K562 (cell line): ENCODE measurements around the gene TMTC2. TPM values are rescaled to one million over a fixed set of nuclear protein-coding genes. Genes with fewer than 3 reads are reported as not detected.
"Not testable (repeated sequence)": the region's sequence is repeated elsewhere in the genome, so short reads cannot be mapped to it uniquely, and the experiment has no call there.

Experiments used
- ATAC-seq: fragments of 200-7000 bp; cut with Tn5 transposase; 3 replicates; pipeline ENCODE4 v1.9.1; 2020; ENCODE audit warnings: moderate library complexity
- BruUV-seq: library from RNA; stranded (reverse); fragments of 400-500 nt; replicated peaks from 2 replicates; lab custom pipeline; 2021; lab: Mats Ljungman, UMichigan
- CTCF ChIA-PET: fragments of 300-600 bp; formaldehyde crosslinking; extraction: SDS; loops from one replicate; lab custom pipeline; 2021; ENCODE audit warnings: low intra/inter-chr PET ratio; lab: Yijun Ruan, JAX
- POLR2A ChIA-PET: fragments of 300-600, 350-650 bp; sonication (Branson Sonifier 250); formaldehyde crosslinking; extraction: SDS; loops from one replicate; lab custom pipeline; 2021; ENCODE audit warnings: antibody characterized with exemption, inconsistent platforms; lab: Yijun Ruan, JAX
- DNase-seq, 4 experiments: peaks; one replicate each; pipeline versions ENCODE4 v3.0.0 to v3.0.0-alpha.2; 2011 to 2018; ENCODE audit warnings: low spot score in 3 of 4, mixed read lengths in 3 of 4; ENCODE audit errors: extremely low read depth in 1 of 4
- FAIRE-seq: peaks from 2 replicates; lab custom pipeline; 2011; peaks lifted over from hg19 to GRCh38; lab: Jason Lieb, UNC
- H2AFZ ChIP-seq: 2 replicates; pipeline ENCODE4 v1.6.0; 2011; ENCODE audit warnings: low read depth, low read length, control low read depth, inconsistent platforms
- H3K27ac ChIP-seq: fragments of 200-600 bp; 3 replicates; pipeline ENCODE4 v1.8.0; 2011; ENCODE audit warnings: low read depth, mild to moderate bottlenecking, control low read depth, inconsistent platforms, low read length, moderate library complexity, mixed read lengths; ENCODE audit errors: extremely low read depth
- H3K27me3 ChIP-seq, 2 experiments: fragments of 300-600 bp in 1 of 2; 2 replicates in 1 of 2; 3 replicates in 1 of 2; pipeline versions ENCODE4 v1.6.0 to v1.8.0; 2011; ENCODE audit warnings: inconsistent platforms in 2 of 2, low read length in 2 of 2, mild to moderate bottlenecking in 1 of 2, mixed read lengths in 1 of 2, moderate library complexity in 1 of 2; ENCODE audit not compliant: control insufficient read depth in 2 of 2, insufficient read depth in 2 of 2
- H3K36me3 ChIP-seq: fragments of 300-600 bp; 3 replicates; pipeline ENCODE4 v1.8.0; 2011; ENCODE audit warnings: mild to moderate bottlenecking, low read length, inconsistent platforms; ENCODE audit not compliant: control insufficient read depth, insufficient read depth
- H3K4me1 ChIP-seq, 2 experiments: fragments of 200-600 bp in 1 of 2; replicated peaks in 1 of 2; 2 replicates in 1 of 2; 3 replicates in 1 of 2; pipeline versions ENCODE4 v1.5.1 to v1.8.0; 2011; ENCODE audit warnings: inconsistent platforms in 2 of 2, low read length in 2 of 2, mild to moderate bottlenecking in 1 of 2, mixed read lengths in 1 of 2, moderate library complexity in 1 of 2; ENCODE audit not compliant: control insufficient read depth in 2 of 2, insufficient read depth in 2 of 2
- H3K4me2 ChIP-seq: 2 replicates; pipeline ENCODE4 v1.6.1; 2011; ENCODE audit warnings: low read length, control low read depth, inconsistent platforms, mixed read lengths; ENCODE audit not compliant: insufficient read depth
- H3K4me3 ChIP-seq: fragments of 200-600 bp; sonication (generic), shearing (Covaris generic); 2 replicates; pipeline ENCODE4 v1.5.1; 2016; ENCODE audit warnings: control low read depth, inconsistent platforms
- H3K79me2 ChIP-seq: fragments of 200-600 bp; 3 replicates; pipeline ENCODE4 v1.8.0; 2011; ENCODE audit warnings: low read length, inconsistent platforms; ENCODE audit not compliant: control insufficient read depth, insufficient read depth
- H3K9ac ChIP-seq, 2 experiments: 2 replicates each; pipeline versions ENCODE4 v1.6.0 to v1.6.1; 2011; ENCODE audit warnings: low read depth in 2 of 2, low read length in 2 of 2, control low read depth in 1 of 2, inconsistent platforms in 1 of 2, mild to moderate bottlenecking in 1 of 2, mixed read lengths in 1 of 2; ENCODE audit not compliant: insufficient read depth in 1 of 2
- H3K9me1 ChIP-seq: one replicate; pipeline ENCODE4 v1.6.0; 2011; ENCODE audit warnings: inconsistent platforms, mild to moderate bottlenecking, low read length, moderate library complexity; ENCODE audit not compliant: control insufficient read depth, insufficient read depth
- H3K9me3 ChIP-seq: replicated peaks from 2 replicates; pipeline ENCODE4 v1.5.1; 2011; ENCODE audit warnings: low read depth, low read length, inconsistent platforms; ENCODE audit not compliant: control insufficient read depth, insufficient read depth
- H4K20me1 ChIP-seq: replicated peaks from 2 replicates; pipeline ENCODE4 v1.6.1; 2011; ENCODE audit warnings: low read length, inconsistent platforms, mixed read lengths; ENCODE audit not compliant: control insufficient read depth, insufficient read depth
- CBFB ChIP-seq: sonication (generic); formaldehyde crosslinking; IDR thresholded peaks from 2 replicates; pipeline ENCODE4 v1.4.0; 2020; ENCODE audit warnings: mild to moderate bottlenecking, missing genetic modification reagents
- CSDE1 ChIP-seq, 2 experiments: fragments of 450-650 bp; IDR thresholded peaks; 2 replicates each; pipeline ENCODE4 v1.6.1; 2016; ENCODE audit warnings: mild to moderate bottlenecking in 1 of 2
- MCM7 ChIP-seq, 2 experiments: fragments of 450-650 bp; IDR thresholded peaks; 2 replicates each; pipeline ENCODE4 v1.6.1; 2016 to 2018
- NR2F6 ChIP-seq: fragments of 450-650 bp; formaldehyde crosslinking; IDR thresholded peaks from 2 replicates; pipeline ENCODE4 v1.4.0; 2020; ENCODE audit warnings: mild to moderate bottlenecking
- SNIP1 ChIP-seq: fragments of 450-650 bp; IDR thresholded peaks from 2 replicates; pipeline ENCODE4 v1.7.1; 2017; ENCODE audit warnings: low read depth, mild to moderate bottlenecking
- WGBS: fragments of 100-300 bp; shearing (Covaris generic); methylation state at CpG from one replicate; pipeline ENCODE4 v1.1.6; 2016; ENCODE audit warnings: low coverage, mixed read lengths; ENCODE audit not compliant: insufficient coverage; ENCODE audit errors: missing lambda C conversion rate; 5-methylcytosine and 5-hydroxymethylcytosine counted together
- in situ Hi-C: fragments of 300-500 bp; cut with MboI; formaldehyde crosslinking; loops from 4 replicates; pipeline ENCODE4 v1.15.0; 2018; ENCODE audit warnings: inconsistent platforms, mixed read lengths
- intact Hi-C: fragments of 100-400 bp; cut with micrococcal nuclease; formaldehyde crosslinking; loops from 2 replicates; pipeline ENCODE4 v1.14.2; 2022
- polyA plus RNA-seq, 8 experiments: library from polyadenylated mRNA; depleted of rRNA in 4 of 8; stranded (reverse) in 5 of 8; unstranded in 3 of 8; fragments of >200 nt; fragmentation: Nextera tagmentation in 2 of 8; fragmentation: Illumina TruSeq in 1 of 8; extraction: Ambion mirVana in 2 of 8; extraction: Trizol in 1 of 8; gene quantifications; 2 replicates each; pipeline versions ENCODE4 v1.2.1 to v1.2.3, GENCODE V29; 2011 to 2014; ENCODE audit warnings: inconsistent platforms in 1 of 8, missing spikeins in 1 of 8
- total RNA-seq, 7 experiments: library from RNA; depleted of rRNA in 6 of 7; stranded (reverse); fragments of >200 nt in 6 of 7; fragmentation: Illumina TruSeq in 2 of 7; extraction: Trizol in 2 of 7; gene quantifications; 2 replicates each; pipeline versions ENCODE4 v1.2.1 to v1.2.3, GENCODE V29; 2011 to 2021; ENCODE audit warnings: low replicate concordance in 1 of 7
- TF ChIP-seq, protein P1 (sequence below): fragments of 250-450 bp; sonication (Bioruptor Pico); IDR thresholded peaks from 2 replicates; pipeline ENCODE4 v1.6.1; 2021; ENCODE audit warnings: mild to moderate bottlenecking
- TF ChIP-seq, protein P2 (sequence below), 2 experiments: fragments of 450-650 bp; IDR thresholded peaks; 2 replicates each; pipeline ENCODE4 v1.6.1; 2016; ENCODE audit warnings: mild to moderate bottlenecking in 2 of 2, borderline replicate concordance in 1 of 2, low read depth in 1 of 2, moderate library complexity in 1 of 2

The TMTC2 gene
- total and polyA plus RNA-seq, 9 of the 15 experiments (the other 6 are each of a cell fraction or from before 2014, with no cell fraction given), result 0.29 to 1.1 (median 0.55) TPM

- TF ChIP-seq, protein P1, sequence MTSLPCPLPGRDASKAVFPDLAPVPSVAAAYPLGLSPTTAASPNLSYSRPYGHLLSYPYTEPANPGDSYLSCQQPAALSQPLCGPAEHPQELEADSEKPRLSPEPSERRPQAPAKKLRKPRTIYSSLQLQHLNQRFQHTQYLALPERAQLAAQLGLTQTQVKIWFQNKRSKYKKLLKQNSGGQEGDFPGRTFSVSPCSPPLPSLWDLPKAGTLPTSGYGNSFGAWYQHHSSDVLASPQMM (CRISPR knock-in tag), result no peak
- TF ChIP-seq MCM7 (IDR thresholded peaks at IDR 0.05), result no peak
- TF ChIP-seq SNIP1, result no peak
- no peak for TF ChIP-seq CSDE1 (IDR thresholded peaks at IDR 0.05)
- no peak for TF ChIP-seq NR2F6 (CRISPR knock-in tag)
- TF ChIP-seq CBFB (CRISPR knock-in tag), result no peak
- TF ChIP-seq, protein P2, sequence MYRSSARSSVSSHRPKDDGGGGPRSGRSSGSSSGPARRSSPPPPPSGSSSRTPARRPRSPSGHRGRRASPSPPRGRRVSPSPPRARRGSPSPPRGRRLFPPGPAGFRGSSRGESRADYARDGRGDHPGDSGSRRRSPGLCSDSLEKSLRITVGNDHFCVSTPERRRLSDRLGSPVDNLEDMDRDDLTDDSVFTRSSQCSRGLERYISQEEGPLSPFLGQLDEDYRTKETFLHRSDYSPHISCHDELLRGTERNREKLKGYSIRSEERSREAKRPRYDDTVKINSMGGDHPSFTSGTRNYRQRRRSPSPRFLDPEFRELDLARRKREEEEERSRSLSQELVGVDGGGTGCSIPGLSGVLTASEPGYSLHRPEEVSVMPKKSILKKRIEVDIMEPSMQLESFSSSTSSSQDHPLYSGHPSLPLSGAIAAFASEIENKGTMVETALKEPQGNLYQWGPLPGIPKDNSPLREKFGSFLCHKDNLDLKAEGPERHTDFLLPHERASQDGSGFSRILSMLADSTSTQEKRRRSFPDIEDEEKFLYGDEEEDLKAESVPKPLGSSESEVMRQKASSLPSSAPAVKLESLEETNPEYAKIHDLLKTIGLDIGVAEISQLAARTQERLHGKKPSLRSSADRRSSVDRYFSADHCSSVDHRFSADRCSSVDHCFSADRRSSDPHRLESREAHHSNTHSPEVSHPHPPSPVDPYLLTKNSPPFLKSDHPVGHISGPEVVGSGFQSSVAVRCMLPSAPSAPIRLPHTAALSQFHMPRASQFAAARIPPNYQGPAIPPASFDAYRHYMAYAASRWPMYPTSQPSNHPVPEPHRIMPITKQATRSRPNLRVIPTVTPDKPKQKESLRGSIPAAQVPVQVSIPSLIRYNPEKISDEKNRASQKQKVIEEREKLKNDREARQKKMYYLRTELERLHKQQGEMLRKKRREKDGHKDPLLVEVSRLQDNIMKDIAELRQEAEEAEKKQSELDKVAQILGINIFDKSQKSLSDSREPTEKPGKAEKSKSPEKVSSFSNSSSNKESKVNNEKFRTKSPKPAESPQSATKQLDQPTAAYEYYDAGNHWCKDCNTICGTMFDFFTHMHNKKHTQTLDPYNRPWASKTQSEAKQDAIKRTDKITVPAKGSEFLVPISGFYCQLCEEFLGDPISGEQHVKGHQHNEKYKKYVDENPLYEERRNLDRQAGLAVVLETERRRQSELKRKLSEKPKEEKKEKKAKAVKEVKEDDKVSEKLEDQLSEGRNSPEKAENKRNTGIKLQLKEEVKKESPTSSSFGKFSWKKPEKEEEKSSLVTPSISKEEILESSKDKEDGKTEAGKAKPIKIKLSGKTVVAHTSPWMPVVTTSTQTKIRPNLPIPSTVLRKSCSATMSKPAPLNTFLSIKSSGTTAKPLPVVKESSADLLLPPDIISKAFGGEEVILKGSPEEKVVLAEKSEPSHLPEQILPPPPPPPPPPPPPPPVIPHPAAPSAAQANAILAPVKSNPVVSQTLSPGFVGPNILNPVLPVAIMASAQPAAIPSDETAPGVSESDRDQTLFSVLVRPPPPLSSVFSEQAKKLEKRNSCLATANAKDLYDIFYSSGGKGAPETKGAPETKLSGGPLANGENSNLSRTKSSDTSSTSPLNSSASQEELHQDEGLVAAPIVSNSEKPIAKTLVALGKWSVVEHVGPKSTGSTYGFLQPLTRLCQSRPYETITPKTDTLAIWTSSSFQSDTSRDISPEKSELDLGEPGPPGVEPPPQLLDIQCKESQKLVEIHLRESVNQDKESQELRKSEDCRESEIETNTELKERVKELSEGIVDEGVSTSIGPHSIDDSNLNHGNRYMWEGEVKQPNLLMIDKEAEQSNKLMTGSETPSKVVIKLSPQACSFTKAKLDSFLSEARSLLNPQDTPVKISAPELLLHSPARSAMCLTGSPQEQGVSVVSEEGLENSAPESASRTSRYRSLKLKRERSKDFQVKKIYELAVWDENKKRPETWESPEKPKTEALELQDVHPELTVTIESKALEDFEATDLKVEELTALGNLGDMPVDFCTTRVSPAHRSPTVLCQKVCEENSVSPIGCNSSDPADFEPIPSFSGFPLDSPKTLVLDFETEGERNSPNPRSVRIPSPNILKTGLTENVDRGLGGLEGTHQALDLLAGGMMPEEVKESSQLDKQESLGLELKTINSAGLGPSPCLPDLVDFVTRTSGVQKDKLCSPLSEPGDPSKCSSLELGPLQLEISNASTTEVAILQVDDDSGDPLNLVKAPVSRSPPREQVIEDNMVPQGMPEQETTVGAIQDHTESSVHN (IDR thresholded peaks at IDR 0.05; ENCODE audit: borderline replicate concordance in 1 of 2, low read depth in 1 of 2), result no peak
These were observed 117.9 kb downstream of the TMTC2 start (continued) for GRCh38 chr12:82804601-82805000.

DNA sequence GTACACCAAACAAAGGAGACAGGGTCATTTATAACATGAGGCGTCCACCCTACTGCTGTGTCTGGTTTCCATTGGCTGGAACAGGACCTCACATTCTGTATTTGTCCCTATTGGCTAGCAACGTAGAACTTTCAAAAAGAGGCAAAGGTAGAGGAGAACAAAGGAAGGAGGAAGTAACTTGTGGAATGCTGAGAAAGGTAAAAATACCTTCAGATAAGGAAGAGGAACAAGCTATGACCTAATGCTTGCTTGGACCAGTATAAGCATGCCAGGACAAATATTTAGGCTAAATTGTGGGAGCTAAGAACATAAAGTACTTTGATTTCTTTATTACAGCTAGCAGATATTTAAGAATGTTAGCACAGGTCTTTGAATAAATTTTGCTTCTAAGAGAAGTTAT lies 118.3 kb downstream of the TMTC2 start:
- DNase-seq, FAIRE-seq, H3K4me3 ChIP-seq, H3K79me2 ChIP-seq, H3K27me3 ChIP-seq, H3K36me3 ChIP-seq, H3K4me1 ChIP-seq, H3K9ac ChIP-seq, CTCF ChIA-PET, H2AFZ ChIP-seq, H3K4me2 ChIP-seq, POLR2A ChIA-PET, H4K20me1 ChIP-seq, H3K9me1 ChIP-seq, in situ Hi-C loops, H3K27ac ChIP-seq, ATAC-seq, H3K9me3 ChIP-seq, BruUV-seq, intact Hi-C loops: not testable (repeated sequence)
- WGBS, result 4% methylated on average over 2 of the region's 2 CpGs
